Measurements from ENCODE around the gene GSE1. TPM values are rescaled to one million over a fixed set of nuclear protein-coding genes. Genes with fewer than 3 reads are reported as not detected.

The GSE1 gene
- total and polyA plus RNA-seq, 9 of the 15 experiments (the other 6 are each of a cell fraction or from before 2014, with no cell fraction given): 12.2 to 244 (median 57.9) TPM

- TF ChIP-seq ZBTB2 (IDR thresholded peaks at IDR 0.05) (no peak), ZNF354B (CRISPR knock-in tag; IDR thresholded peaks at IDR 0.05) (no peak), ZNF12 (CRISPR knock-in tag; IDR thresholded peaks at IDR 0.05) (no peak), RAD51 (IDR thresholded peaks at IDR 0.05; ENCODE audit: borderline replicate concordance, low read depth) (no peak), ZNF174 (CRISPR knock-in tag; IDR thresholded peaks at IDR 0.05) (no peak), ZNF408 (CRISPR knock-in tag; IDR thresholded peaks at IDR 0.05; ENCODE audit: low read depth) (no peak), GABPB1 (CRISPR knock-in tag; IDR thresholded peaks at IDR 0.05) (no peak), ZNF586 (CRISPR knock-in tag; conservative IDR thresholded peaks at IDR 0.05) (no peak), TSHZ1 (CRISPR knock-in tag; IDR thresholded peaks at IDR 0.05) (no peak), NFRKB (IDR thresholded peaks at IDR 0.05; ENCODE audit: low read depth) (peak; percentile 64; the same call in 1 of the 2 replicates), ZNF780A (CRISPR knock-in tag; IDR thresholded peaks at IDR 0.05) (no peak), HMG20B (CRISPR knock-in tag; IDR thresholded peaks at IDR 0.05) (no peak)
- TF ChIP-seq, protein P1, sequence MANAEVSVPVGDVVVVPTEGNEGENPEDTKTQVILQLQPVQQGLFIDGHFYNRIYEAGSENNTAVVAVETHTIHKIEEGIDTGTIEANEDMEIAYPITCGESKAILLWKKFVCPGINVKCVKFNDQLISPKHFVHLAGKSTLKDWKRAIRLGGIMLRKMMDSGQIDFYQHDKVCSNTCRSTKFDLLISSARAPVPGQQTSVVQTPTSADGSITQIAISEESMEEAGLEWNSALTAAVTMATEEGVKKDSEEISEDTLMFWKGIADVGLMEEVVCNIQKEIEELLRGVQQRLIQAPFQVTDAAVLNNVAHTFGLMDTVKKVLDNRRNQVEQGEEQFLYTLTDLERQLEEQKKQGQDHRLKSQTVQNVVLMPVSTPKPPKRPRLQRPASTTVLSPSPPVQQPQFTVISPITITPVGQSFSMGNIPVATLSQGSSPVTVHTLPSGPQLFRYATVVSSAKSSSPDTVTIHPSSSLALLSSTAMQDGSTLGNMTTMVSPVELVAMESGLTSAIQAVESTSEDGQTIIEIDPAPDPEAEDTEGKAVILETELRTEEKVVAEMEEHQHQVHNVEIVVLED (CRISPR knock-in tag; IDR thresholded peaks at IDR 0.05): no peak
- TF ChIP-seq, protein P2, sequence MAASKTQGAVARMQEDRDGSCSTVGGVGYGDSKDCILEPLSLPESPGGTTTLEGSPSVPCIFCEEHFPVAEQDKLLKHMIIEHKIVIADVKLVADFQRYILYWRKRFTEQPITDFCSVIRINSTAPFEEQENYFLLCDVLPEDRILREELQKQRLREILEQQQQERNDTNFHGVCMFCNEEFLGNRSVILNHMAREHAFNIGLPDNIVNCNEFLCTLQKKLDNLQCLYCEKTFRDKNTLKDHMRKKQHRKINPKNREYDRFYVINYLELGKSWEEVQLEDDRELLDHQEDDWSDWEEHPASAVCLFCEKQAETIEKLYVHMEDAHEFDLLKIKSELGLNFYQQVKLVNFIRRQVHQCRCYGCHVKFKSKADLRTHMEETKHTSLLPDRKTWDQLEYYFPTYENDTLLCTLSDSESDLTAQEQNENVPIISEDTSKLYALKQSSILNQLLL (CRISPR knock-in tag; IDR thresholded peaks at IDR 0.05; ENCODE audit: borderline replicate concordance): no peak
- TF ChIP-seq, protein P3, sequence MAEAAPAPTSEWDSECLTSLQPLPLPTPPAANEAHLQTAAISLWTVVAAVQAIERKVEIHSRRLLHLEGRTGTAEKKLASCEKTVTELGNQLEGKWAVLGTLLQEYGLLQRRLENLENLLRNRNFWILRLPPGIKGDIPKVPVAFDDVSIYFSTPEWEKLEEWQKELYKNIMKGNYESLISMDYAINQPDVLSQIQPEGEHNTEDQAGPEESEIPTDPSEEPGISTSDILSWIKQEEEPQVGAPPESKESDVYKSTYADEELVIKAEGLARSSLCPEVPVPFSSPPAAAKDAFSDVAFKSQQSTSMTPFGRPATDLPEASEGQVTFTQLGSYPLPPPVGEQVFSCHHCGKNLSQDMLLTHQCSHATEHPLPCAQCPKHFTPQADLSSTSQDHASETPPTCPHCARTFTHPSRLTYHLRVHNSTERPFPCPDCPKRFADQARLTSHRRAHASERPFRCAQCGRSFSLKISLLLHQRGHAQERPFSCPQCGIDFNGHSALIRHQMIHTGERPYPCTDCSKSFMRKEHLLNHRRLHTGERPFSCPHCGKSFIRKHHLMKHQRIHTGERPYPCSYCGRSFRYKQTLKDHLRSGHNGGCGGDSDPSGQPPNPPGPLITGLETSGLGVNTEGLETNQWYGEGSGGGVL (CRISPR knock-in tag; IDR thresholded peaks at IDR 0.05): no peak
- TF ChIP-seq, protein P4, sequence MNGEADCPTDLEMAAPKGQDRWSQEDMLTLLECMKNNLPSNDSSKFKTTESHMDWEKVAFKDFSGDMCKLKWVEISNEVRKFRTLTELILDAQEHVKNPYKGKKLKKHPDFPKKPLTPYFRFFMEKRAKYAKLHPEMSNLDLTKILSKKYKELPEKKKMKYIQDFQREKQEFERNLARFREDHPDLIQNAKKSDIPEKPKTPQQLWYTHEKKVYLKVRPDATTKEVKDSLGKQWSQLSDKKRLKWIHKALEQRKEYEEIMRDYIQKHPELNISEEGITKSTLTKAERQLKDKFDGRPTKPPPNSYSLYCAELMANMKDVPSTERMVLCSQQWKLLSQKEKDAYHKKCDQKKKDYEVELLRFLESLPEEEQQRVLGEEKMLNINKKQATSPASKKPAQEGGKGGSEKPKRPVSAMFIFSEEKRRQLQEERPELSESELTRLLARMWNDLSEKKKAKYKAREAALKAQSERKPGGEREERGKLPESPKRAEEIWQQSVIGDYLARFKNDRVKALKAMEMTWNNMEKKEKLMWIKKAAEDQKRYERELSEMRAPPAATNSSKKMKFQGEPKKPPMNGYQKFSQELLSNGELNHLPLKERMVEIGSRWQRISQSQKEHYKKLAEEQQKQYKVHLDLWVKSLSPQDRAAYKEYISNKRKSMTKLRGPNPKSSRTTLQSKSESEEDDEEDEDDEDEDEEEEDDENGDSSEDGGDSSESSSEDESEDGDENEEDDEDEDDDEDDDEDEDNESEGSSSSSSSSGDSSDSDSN (IDR thresholded peaks at IDR 0.05; ENCODE audit: borderline replicate concordance in 1 of 2, low read depth in 2 of 2, low read length in 2 of 2): 0 out of 4 replicates have a peak, but pooled peaks of 1 of the 2 experiments have one; percentile 15
Observed at GRCh38 chr16:85570213-85570734, 42.8 kb upstream of the GSE1 start (continued).
